Right lobe of liver (tissue), 4 donors: ENCODE measurements around the gene GALR1.

Source experiments
- CTCF ChIP-seq, 4 donors: fragments of 200-600 bp in 3 of 4; fragments of 450-650 bp in 1 of 4; IDR thresholded peaks; one replicate each; pipeline versions ENCODE4 v1.5.1 to v1.8.0; 2016 to 2022; ENCODE audit warnings: antibody characterized with exemption in 4 of 4, mild to moderate bottlenecking in 2 of 4
- POLR2A ChIP-seq: fragments of 450-650 bp; IDR thresholded peaks from one replicate; pipeline ENCODE4 v1.6.1; 2017; ENCODE audit warnings: antibody characterized with exemption, mild to moderate bottlenecking
- donor health status: DM: no; HTN: no; CAD: no.
- donor health status: DM: no; HTN: no; CAD: no.
- donor health status: DM: no; HTN: yes; CAD: no.

- TF ChIP-seq CTCF (IDR thresholded peaks at IDR 0.05): no peak
- TF ChIP-seq POLR2A: no peak
Measured at GRCh38 chr18:77203071-77203470, 46.6 kb upstream of the GALR1 start.
